Measurements from ENCODE around the gene NPC2. TPM values are rescaled to one million over a fixed set of nuclear protein-coding genes. Genes with fewer than 3 reads are reported as not detected.

Gene NPC2
- total and polyA plus RNA-seq, 7 donors, result 176 to 273 (median 228) TPM

- TF ChIP-seq EP300 (IDR thresholded peaks at IDR 0.05) (no peak), CTCF (IDR thresholded peaks at IDR 0.05) (no peak), POLR2AphosphoS5 (IDR thresholded peaks at IDR 0.05) (no peak), POLR2A (IDR thresholded peaks at IDR 0.05) (no peak)
- Histone ChIP-seq H3K36me3 (no peaks in the 10 kb centered on the region), H3K4me1 (no peaks in the 10 kb centered on the region), H3K4me3 (no peak overlapping the region), H3K27me3 (no peaks in the 10 kb centered on the region), H3K27ac (no peak overlapping the region), H3K9me3 (no peaks in the 10 kb centered on the region)
- intact Hi-C loops (cut with DNase I), result no loop called here
- no peak for DNase-seq
- 40 to 57% methylated on average over 3 of the region's 3 CpGs for WGBS, 2 donors
Measured at GRCh38 chr14:74444866-74445265, 48.2 kb downstream of the NPC2 start.

DNA sequence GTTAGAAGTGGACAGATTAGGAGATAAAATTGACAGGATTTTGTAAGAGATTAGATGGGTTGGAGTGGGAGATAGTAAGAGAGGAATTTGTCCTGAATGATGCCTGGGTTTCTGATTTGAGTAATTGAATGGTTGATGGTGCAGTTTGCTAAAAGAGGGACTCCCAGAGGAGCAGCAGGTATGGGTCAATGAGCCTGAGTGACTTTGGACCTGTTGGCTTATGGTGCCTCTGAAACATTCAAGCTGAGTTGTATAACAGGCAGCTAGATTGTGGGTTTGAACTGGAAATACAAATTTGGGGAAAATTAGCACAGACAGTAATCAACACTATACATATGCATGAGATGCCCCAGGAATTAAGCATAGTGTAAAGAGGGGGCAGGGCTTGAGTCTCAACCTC, 50.3 kb downstream of the NPC2 start:
- no peaks in the 10 kb centered on the region for H3K4me1 ChIP-seq
- no peaks in the 10 kb centered on the region for H3K27me3 ChIP-seq
- no peak overlapping the region for H3K4me3 ChIP-seq
- no peak overlapping the region for H3K27ac ChIP-seq
- no peaks in the 10 kb centered on the region for H3K9me3 ChIP-seq
- intact Hi-C loops (cut with DNase I), result no loop called here
- TF ChIP-seq CTCF (IDR thresholded peaks at IDR 0.05) (no peak), POLR2A (IDR thresholded peaks at IDR 0.05) (no peak), EP300 (IDR thresholded peaks at IDR 0.05) (no peak), POLR2AphosphoS5 (IDR thresholded peaks at IDR 0.05) (no peak)
- no peak for DNase-seq
- no peaks in the 10 kb centered on the region for H3K36me3 ChIP-seq

DNA sequence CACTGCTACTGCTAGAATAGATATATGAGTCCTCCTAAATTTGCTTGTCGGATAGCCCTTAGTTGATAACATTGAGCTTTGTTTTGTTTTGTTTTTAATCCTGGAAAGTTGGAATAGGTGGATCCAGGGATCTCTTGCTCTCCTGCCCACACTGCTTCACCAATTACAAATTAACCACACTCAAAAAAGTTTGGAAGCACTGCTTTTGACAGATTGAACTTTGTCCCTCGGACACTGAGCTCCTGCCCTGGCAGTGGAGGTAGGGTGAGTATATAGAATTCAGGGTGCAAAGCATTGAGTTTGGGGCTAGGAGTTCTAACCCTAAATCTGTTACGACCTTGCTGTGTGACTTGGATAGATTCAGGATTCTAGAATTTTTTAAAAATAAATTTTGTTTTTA, 52.0 kb downstream of the NPC2 start:
- no peak for DNase-seq
- TF ChIP-seq EP300 (IDR thresholded peaks at IDR 0.05), result no peak
- no peak for TF ChIP-seq POLR2A (IDR thresholded peaks at IDR 0.05)
- TF ChIP-seq CTCF (IDR thresholded peaks at IDR 0.05), result no peak
- TF ChIP-seq POLR2AphosphoS5 (IDR thresholded peaks at IDR 0.05), result no peak
- intact Hi-C loops (cut with DNase I), result no loop called here
- Histone ChIP-seq H3K27ac (no peak overlapping the region), H3K9me3 (no peaks in the 10 kb centered on the region), H3K27me3 (no peaks in the 10 kb centered on the region), H3K4me1 (no peaks in the 10 kb centered on the region), H3K4me3 (no peak overlapping the region), H3K36me3 (no peaks in the 10 kb centered on the region)
- WGBS, 2 donors, result 70 to 79% methylated on average over 3 of the region's 3 CpGs

DNA sequence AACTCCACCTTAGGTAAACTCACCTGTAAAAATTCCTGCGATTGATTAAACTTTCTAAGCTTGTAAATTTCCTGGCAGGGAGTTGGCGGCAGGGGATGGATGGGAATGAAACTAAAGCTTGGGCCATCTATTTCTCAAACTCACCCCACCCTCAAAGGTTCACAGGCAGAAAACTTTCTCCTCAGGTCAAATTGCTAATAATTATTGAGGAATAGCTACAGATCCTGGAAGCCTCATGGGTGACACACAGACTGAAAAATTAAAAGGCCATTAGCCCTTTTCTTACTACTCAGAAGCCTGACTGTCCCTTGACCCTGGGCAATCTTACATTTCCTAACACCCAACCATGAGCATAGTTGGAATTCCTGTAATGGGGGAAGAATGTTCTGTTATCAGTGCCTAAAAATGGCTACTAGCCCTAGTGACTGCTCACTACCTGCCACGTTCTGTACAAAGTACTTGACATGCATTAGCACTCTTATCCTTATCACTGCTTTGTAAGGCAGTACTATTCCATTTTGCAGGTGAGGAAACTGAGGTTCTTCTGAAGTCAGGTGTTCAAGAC, 54.7 kb downstream of the NPC2 start:
- Histone ChIP-seq H3K27ac (no peak overlapping the region), H3K36me3 (no peaks in the 10 kb centered on the region), H3K27me3 (no peaks in the 10 kb centered on the region), H3K4me1 (no peaks in the 10 kb centered on the region), H3K4me3 (no peak overlapping the region), H3K9me3 (no peaks in the 10 kb centered on the region)
- TF ChIP-seq POLR2A (IDR thresholded peaks at IDR 0.05) (no peak), POLR2AphosphoS5 (IDR thresholded peaks at IDR 0.05) (no peak), CTCF (IDR thresholded peaks at IDR 0.05) (no peak), EP300 (IDR thresholded peaks at IDR 0.05) (no peak)
- no peak for DNase-seq
- WGBS, 2 donors, result 18 to 62% methylated on average over 3 of the region's 3 CpGs
- intact Hi-C loops (cut with DNase I), result no loop called here

GRCh38 chr14:74437496-74438053, 55.5 kb downstream of the NPC2 start:
- Histone ChIP-seq H3K27ac (no peak overlapping the region), H3K36me3 (no peaks in the 10 kb centered on the region), H3K4me1 (no peaks in the 10 kb centered on the region), H3K27me3 (no peaks in the 10 kb centered on the region), H3K9me3 (no peaks in the 10 kb centered on the region), H3K4me3 (no peak overlapping the region)
- DNase-seq, result no peak
- TF ChIP-seq POLR2A (IDR thresholded peaks at IDR 0.05) (no peak), CTCF (IDR thresholded peaks at IDR 0.05) (no peak), POLR2AphosphoS5 (IDR thresholded peaks at IDR 0.05) (no peak), EP300 (IDR thresholded peaks at IDR 0.05) (no peak)
- 14 to 27% methylated on average over 3 of the region's 3 CpGs for WGBS, 2 donors
- intact Hi-C loops (cut with DNase I), result no loop called here

Measured in sigmoid colon (tissue), 7 donors.